ENCODE measurements around the gene HMGCLL1.

- TF ChIP-seq CTCF (IDR thresholded peaks at IDR 0.05): no peak
- no peak for TF ChIP-seq POLR2A (IDR thresholded peaks at IDR 0.05)
These were observed 82.8 kb downstream of the HMGCLL1 start for GRCh38 chr6:55496201-55496600.
